Measurements from ENCODE around the gene ZNF85. TPM values are rescaled to one million over a fixed set of nuclear protein-coding genes. Genes with fewer than 3 reads are reported as not detected.

The ZNF85 gene
- total and polyA plus RNA-seq, 2 of the 13 experiments (the other 11 are each of a cell fraction or from before 2014, with no cell fraction given) = 1.1 to 3.7 TPM

DNA sequence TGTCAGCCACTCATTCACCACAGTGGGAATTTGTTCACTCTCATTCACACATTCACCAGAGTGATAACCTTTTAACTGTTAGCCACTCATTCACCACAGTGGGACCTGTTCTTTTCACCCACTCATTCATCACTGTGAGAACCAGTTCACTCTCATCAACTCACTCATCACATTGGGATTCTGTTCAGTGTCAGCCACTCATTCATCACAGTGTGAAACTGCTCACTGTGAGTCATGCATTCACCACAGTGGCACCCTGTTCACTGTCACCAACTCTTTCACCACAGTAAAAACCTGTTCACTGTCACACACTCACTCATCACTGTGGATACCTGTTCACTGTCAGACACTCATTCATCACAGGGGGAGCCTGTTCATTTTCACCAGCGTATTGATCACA lies 43.5 kb upstream of the ZNF85 start (continued):
- TF ChIP-seq, protein P1, sequence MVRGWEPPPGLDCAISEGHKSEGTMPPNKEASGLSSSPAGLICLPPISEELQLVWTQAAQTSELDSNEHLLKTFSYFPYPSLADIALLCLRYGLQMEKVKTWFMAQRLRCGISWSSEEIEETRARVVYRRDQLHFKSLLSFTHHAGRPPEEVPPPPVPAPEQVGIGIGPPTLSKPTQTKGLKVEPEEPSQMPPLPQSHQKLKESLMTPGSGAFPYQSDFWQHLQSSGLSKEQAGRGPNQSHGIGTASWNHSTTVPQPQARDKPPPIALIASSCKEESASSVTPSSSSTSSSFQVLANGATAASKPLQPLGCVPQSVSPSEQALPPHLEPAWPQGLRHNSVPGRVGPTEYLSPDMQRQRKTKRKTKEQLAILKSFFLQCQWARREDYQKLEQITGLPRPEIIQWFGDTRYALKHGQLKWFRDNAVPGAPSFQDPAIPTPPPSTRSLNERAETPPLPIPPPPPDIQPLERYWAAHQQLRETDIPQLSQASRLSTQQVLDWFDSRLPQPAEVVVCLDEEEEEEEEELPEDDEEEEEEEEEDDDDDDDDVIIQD (CRISPR knock-in tag; IDR thresholded peaks at IDR 0.05; ENCODE audit: low read depth) = no peak
- TF ChIP-seq RBM22 (optimal IDR thresholded peaks at IDR 0.05; ENCODE audit: low read length) = no peak
- TF ChIP-seq, protein P2, sequence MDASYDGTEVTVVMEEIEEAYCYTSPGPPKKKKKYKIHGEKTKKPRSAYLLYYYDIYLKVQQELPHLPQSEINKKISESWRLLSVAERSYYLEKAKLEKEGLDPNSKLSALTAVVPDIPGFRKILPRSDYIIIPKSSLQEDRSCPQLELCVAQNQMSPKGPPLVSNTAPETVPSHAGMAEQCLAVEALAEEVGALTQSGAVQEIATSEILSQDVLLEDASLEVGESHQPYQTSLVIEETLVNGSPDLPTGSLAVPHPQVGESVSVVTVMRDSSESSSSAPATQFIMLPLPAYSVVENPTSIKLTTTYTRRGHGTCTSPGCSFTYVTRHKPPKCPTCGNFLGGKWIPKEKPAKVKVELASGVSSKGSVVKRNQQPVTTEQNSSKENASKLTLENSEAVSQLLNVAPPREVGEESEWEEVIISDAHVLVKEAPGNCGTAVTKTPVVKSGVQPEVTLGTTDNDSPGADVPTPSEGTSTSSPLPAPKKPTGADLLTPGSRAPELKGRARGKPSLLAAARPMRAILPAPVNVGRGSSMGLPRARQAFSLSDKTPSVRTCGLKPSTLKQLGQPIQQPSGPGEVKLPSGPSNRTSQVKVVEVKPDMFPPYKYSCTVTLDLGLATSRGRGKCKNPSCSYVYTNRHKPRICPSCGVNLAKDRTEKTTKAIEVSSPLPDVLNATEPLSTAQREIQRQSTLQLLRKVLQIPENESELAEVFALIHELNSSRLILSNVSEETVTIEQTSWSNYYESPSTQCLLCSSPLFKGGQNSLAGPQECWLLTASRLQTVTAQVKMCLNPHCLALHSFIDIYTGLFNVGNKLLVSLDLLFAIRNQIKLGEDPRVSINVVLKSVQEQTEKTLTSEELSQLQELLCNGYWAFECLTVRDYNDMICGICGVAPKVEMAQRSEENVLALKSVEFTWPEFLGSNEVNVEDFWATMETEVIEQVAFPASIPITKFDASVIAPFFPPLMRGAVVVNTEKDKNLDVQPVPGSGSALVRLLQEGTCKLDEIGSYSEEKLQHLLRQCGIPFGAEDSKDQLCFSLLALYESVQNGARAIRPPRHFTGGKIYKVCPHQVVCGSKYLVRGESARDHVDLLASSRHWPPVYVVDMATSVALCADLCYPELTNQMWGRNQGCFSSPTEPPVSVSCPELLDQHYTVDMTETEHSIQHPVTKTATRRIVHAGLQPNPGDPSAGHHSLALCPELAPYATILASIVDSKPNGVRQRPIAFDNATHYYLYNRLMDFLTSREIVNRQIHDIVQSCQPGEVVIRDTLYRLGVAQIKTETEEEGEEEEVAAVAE (CRISPR knock-in tag; IDR thresholded peaks at IDR 0.05; ENCODE audit: borderline replicate concordance) = no peak

DNA sequence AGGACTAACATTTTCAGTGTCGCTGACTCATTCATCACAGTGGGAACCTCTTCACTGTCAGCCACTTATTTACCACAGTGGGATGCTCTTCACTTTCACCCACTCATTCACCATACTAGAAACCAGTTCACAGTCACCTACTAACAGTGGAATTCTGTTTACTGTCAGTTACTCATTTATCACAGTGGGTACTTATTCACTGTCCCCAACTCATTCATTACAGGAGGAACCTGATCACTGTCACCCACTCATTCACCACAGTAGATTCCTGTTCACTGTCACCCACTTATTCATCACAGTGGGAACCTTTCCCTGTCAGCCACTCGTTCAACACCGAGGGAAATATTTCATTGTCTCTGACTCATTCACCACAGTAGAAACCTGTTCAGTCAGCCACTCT lies 10.1 kb upstream of the ZNF85 start:
- 1% methylated on average over 3 of the region's 3 CpGs for WGBS (ENCODE audit: low lambda C conversion rate)
- intact Hi-C loops (cut with micrococcal nuclease; ENCODE audit: unreplicated experiment) (no loop called here), in situ Hi-C loops (cut with HindIII; ENCODE audit: extremely low pct_ligation_motif_present, low pct_unique_long_range_greater_than_20kb) (no loop called here)
- no peaks in the 10 kb centered on the region for H4K20me1 ChIP-seq (ENCODE audit: insufficient read depth, low read length)
- H3K4me2 ChIP-seq (ENCODE audit: low read depth, low read length) = no peak overlapping the region
- FAIRE-seq (no peak), DNase-seq (ENCODE audit: low spot score) (no peak), ATAC-seq (no peak)
- no peaks in the 10 kb centered on the region for H3K79me2 ChIP-seq (ENCODE audit: insufficient read depth, low read length)
- no TSS peak for BruUV-seq (replicated peaks)
- H2AFZ ChIP-seq (ENCODE audit: low read length) = no peak overlapping the region
- ChIA-PET POLR2A (no interaction called here), CTCF (ENCODE audit: low intra/inter-chr PET ratio, low total read pairs) (no interaction called here)
- no peak overlapping the region for H3K4me3 ChIP-seq (replicated peaks in 1 of 3; ENCODE audit: insufficient read depth in 1 of 3, low read depth in 2 of 3, low read length in 3 of 3)
- H3K9me3 ChIP-seq (ENCODE audit: low read length) = peaks cover 80% of the 10 kb centered on the region
- no peaks in the 10 kb centered on the region for H3K4me1 ChIP-seq (ENCODE audit: insufficient read depth, low read length)
- H3K36me3 ChIP-seq (replicated peaks in 1 of 2; ENCODE audit: control insufficient read depth in 1 of 2, insufficient read depth in 2 of 2, low read length in 2 of 2) = no peaks in the 10 kb centered on the region
- H3K9ac ChIP-seq (ENCODE audit: insufficient read depth, low read depth, low read length) = no peak overlapping the region
- no peak overlapping the region for H3K27ac ChIP-seq (ENCODE audit: extremely low read length, insufficient read depth, low read length)
- TF ChIP-seq GATAD2A (CRISPR knock-in tag; IDR thresholded peaks at IDR 0.05) = no peak
- no peak for TF ChIP-seq ZNF224 (CRISPR knock-in tag; IDR thresholded peaks at IDR 0.05)
- no peak for TF ChIP-seq ZNF550 (CRISPR knock-in tag; IDR thresholded peaks at IDR 0.05; ENCODE audit: borderline replicate concordance)
- no peak for TF ChIP-seq SAP130 (CRISPR knock-in tag; IDR thresholded peaks at IDR 0.05; ENCODE audit: low read depth)
- no peak for TF ChIP-seq ZNF839 (CRISPR knock-in tag; IDR thresholded peaks at IDR 0.05; ENCODE audit: borderline replicate concordance)
- TF ChIP-seq FOXJ3 (CRISPR knock-in tag; IDR thresholded peaks at IDR 0.05; ENCODE audit: borderline replicate concordance) = no peak
- TF ChIP-seq ZNF30 (CRISPR knock-in tag; IDR thresholded peaks at IDR 0.05) = no peak
- no peak for TF ChIP-seq MXD4 (CRISPR knock-in tag; IDR thresholded peaks at IDR 0.05)
- no peak for TF ChIP-seq PRMT3 (CRISPR knock-in tag; IDR thresholded peaks at IDR 0.05; ENCODE audit: borderline replicate concordance, low read depth)
- TF ChIP-seq HIVEP1 (CRISPR knock-in tag; IDR thresholded peaks at IDR 0.05) = no peak
- TF ChIP-seq, protein P3, sequence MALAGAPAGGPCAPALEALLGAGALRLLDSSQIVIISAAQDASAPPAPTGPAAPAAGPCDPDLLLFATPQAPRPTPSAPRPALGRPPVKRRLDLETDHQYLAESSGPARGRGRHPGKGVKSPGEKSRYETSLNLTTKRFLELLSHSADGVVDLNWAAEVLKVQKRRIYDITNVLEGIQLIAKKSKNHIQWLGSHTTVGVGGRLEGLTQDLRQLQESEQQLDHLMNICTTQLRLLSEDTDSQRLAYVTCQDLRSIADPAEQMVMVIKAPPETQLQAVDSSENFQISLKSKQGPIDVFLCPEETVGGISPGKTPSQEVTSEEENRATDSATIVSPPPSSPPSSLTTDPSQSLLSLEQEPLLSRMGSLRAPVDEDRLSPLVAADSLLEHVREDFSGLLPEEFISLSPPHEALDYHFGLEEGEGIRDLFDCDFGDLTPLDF (CRISPR knock-in tag; IDR thresholded peaks at IDR 0.05) = no peak
- no peak for TF ChIP-seq KDM5B (CRISPR knock-in tag; IDR thresholded peaks at IDR 0.05; ENCODE audit: borderline replicate concordance)
- no peaks in the 10 kb centered on the region for H3K27me3 ChIP-seq (ENCODE audit: control insufficient read depth in 1 of 2, insufficient read depth in 2 of 2, low read length in 2 of 2)
